Stimulated activated CD4-positive, alpha-beta T cell treated with anti-CD3 and anti-CD28 coated beads, Interleukin-12 subunit alpha, Interleukin-12 subunit beta, amount 100 ng/mL, for 4 hours (primary cell): Measurements from ENCODE around the gene PDPR.
"Not testable (repeated sequence)": the region's sequence is repeated elsewhere in the genome, so short reads cannot be mapped to it uniquely, and the experiment has no call there.

Source experiments
- DNase-seq: peaks from one replicate; pipeline ENCODE4 v3.0.0-alpha.2; 2020

PDPR gene

GRCh38 chr16:70135796-70136195, 21.7 kb downstream of the PDPR start:
- not testable (repeated sequence) for DNase-seq

GRCh38 chr16:70136595-70136994, 22.5 kb downstream of the PDPR start:
- not testable (repeated sequence) for DNase-seq

GRCh38 chr16:70142739-70143138, 28.6 kb downstream of the PDPR start:
- DNase-seq = not testable (repeated sequence)

GRCh38 chr16:70143231-70143895, 29.2 kb downstream of the PDPR start:
- DNase-seq = not testable (repeated sequence)

- DNase-seq = not testable (repeated sequence)
Observed at GRCh38 chr16:70147853-70148252, 33.7 kb downstream of the PDPR start.

- DNase-seq = not testable (repeated sequence)
Observed at GRCh38 chr16:70148453-70148852, 34.3 kb downstream of the PDPR start.

- DNase-seq = not testable (repeated sequence)
Observed at GRCh38 chr16:70149296-70149695, 35.2 kb downstream of the PDPR start.

- no peak for DNase-seq
Observed at GRCh38 chr16:70151391-70151790, 37.3 kb downstream of the PDPR start.

- no peak for DNase-seq
Observed at GRCh38 chr16:70151941-70152509, 37.9 kb downstream of the PDPR start.

- DNase-seq = no peak
Observed at GRCh38 chr16:70152578-70153302, 38.6 kb downstream of the PDPR start.

GRCh38 chr16:70154736-70155135, 40.6 kb downstream of the PDPR start:
- not testable (repeated sequence) for DNase-seq

GRCh38 chr16:70156207-70156978, 42.3 kb downstream of the PDPR start:
- no peak for DNase-seq

- DNase-seq = no peak
Observed at GRCh38 chr16:70157105-70157476, 43.0 kb downstream of the PDPR start.

GRCh38 chr16:70157477-70158260, 43.5 kb downstream of the PDPR start:
- DNase-seq = no peak

- no peak for DNase-seq
Observed at GRCh38 chr16:70158261-70158939, 44.3 kb downstream of the PDPR start.

- DNase-seq = no peak
Observed at GRCh38 chr16:70159355-70160348, 45.5 kb downstream of the PDPR start.

- no peak for DNase-seq
Observed at GRCh38 chr16:70160388-70160787, 46.3 kb downstream of the PDPR start.

- DNase-seq = no peak
Observed at GRCh38 chr16:70160821-70161220, 46.7 kb downstream of the PDPR start.

GRCh38 chr16:70161350-70161749, 47.2 kb downstream of the PDPR start:
- DNase-seq = no peak

GRCh38 chr16:70162041-70162451, 47.9 kb downstream of the PDPR start:
- no peak for DNase-seq

- no peak for DNase-seq
Observed at GRCh38 chr16:70163596-70163995, 49.5 kb downstream of the PDPR start.
